CD14-positive monocyte (primary cell): ENCODE measurements around the gene FBXL4. TPM values are rescaled to one million over a fixed set of nuclear protein-coding genes. Genes with fewer than 3 reads are reported as not detected.
A peak's percentile ranks its signal among the peaks of the same experiment; 100 is the strongest.

Experiments used
- DNase-seq, 3 donors: peaks; one replicate each; pipeline ENCODE4 v3.0.0-alpha.2; 2011 to 2022
- H2AFZ ChIP-seq: 2 replicates; pipeline ENCODE4 v1.6.0; 2012; ENCODE audit warnings: mild to moderate bottlenecking, low read depth, low read length, inconsistent platforms; ENCODE audit not compliant: insufficient read depth, poor library complexity, severe bottlenecking
- H3K27ac ChIP-seq, 2 donors: 1 replicate in 1 of 2; 2 replicates in 1 of 2; pipeline ENCODE4 v1.5.1; 2012 to 2013; ENCODE audit warnings: low read length in 2 of 2, control low read depth in 1 of 2, inconsistent platforms in 1 of 2, low read depth in 1 of 2, mild to moderate bottlenecking in 1 of 2
- H3K27me3 ChIP-seq, 2 donors: one replicate each; pipeline versions ENCODE4 v1.6.0 to v1.6.1; 2011 to 2013; ENCODE audit warnings: low read length in 2 of 2; ENCODE audit not compliant: control insufficient read depth in 2 of 2, insufficient read depth in 2 of 2
- H3K36me3 ChIP-seq, 2 donors: replicated peaks in 1 of 2; 1 replicate in 1 of 2; 2 replicates in 1 of 2; pipeline versions ENCODE4 v1.5.1 to v1.6.1; 2012 to 2013; ENCODE audit warnings: low read length in 2 of 2, control low read depth in 1 of 2, inconsistent platforms in 1 of 2, mild to moderate bottlenecking in 1 of 2; ENCODE audit not compliant: insufficient read depth in 2 of 2, control insufficient read depth in 1 of 2
- H3K4me1 ChIP-seq, 2 donors: 1 replicate in 1 of 2; 2 replicates in 1 of 2; pipeline versions ENCODE4 v1.5.1 to v1.6.1; 2012 to 2013; ENCODE audit warnings: low read length in 2 of 2, control low read depth in 1 of 2, inconsistent platforms in 1 of 2, mild to moderate bottlenecking in 1 of 2, moderate library complexity in 1 of 2; ENCODE audit not compliant: insufficient read depth in 2 of 2, control insufficient read depth in 1 of 2
- H3K4me2 ChIP-seq: replicated peaks from 2 replicates; pipeline ENCODE3; 2012; ENCODE audit warnings: low read length, moderate library complexity, mild to moderate bottlenecking; ENCODE audit not compliant: poor library complexity, severe bottlenecking; ENCODE audit errors: extremely low read depth
- H3K4me3 ChIP-seq, 3 experiments: fragments of 200-600 bp in 1 of 3; sonication (generic) in 1 of 3; replicated peaks in 1 of 3; 1 replicate in 2 of 3; 2 replicates in 1 of 3; pipeline ENCODE4 v1.5.1; 2011 to 2013; ENCODE audit warnings: low read length in 3 of 3, mild to moderate bottlenecking in 3 of 3, control low read depth in 2 of 3, low read depth in 2 of 3, inconsistent platforms in 1 of 3, moderate library complexity in 1 of 3
- H3K79me2 ChIP-seq: 2 replicates; pipeline ENCODE4 v1.6.0; 2012; ENCODE audit warnings: mild to moderate bottlenecking, control low read depth, inconsistent platforms, low read length, moderate library complexity; ENCODE audit not compliant: insufficient read depth
- H3K9ac ChIP-seq: 2 replicates; pipeline ENCODE4 v1.6.0; 2017; ENCODE audit warnings: low read length, mild to moderate bottlenecking; ENCODE audit not compliant: insufficient read depth, poor library complexity, severe bottlenecking
- H3K9me3 ChIP-seq, 2 donors: replicated peaks in 1 of 2; 1 replicate in 1 of 2; 2 replicates in 1 of 2; pipeline versions ENCODE4 v1.5.1 to v1.6.1; 2012 to 2013; ENCODE audit warnings: low read length in 2 of 2, control low read depth in 1 of 2; ENCODE audit not compliant: control insufficient read depth in 1 of 2, insufficient read depth in 1 of 2
- H4K20me1 ChIP-seq: 2 replicates; pipeline ENCODE4 v1.6.0; 2012; ENCODE audit warnings: mild to moderate bottlenecking, low read length, control low read depth, moderate library complexity; ENCODE audit not compliant: insufficient read depth
- H3K27ac Mint-ChIP-seq, 7 donors: one replicate each; pipeline ENCODE4 v1.8.0; 2020; ENCODE audit warnings: mild to moderate bottlenecking in 7 of 7, mixed read lengths in 7 of 7, moderate library complexity in 6 of 7, inconsistent platforms in 2 of 7
- H3K27me3 Mint-ChIP-seq, 3 donors: one replicate each; pipeline ENCODE4 v1.8.0; 2021 to 2022; ENCODE audit warnings: low read depth in 3 of 3, mild to moderate bottlenecking in 3 of 3, mixed read lengths in 3 of 3, moderate library complexity in 3 of 3, inconsistent platforms in 1 of 3
- H3K36me3 Mint-ChIP-seq, 2 donors: one replicate each; pipeline ENCODE4 v1.8.0; 2020; ENCODE audit warnings: mixed read lengths in 2 of 2, inconsistent platforms in 1 of 2, mild to moderate bottlenecking in 1 of 2
- H3K4me1 Mint-ChIP-seq: one replicate; pipeline ENCODE4 v1.8.0; 2020; ENCODE audit warnings: mild to moderate bottlenecking, mixed read lengths
- H3K4me3 Mint-ChIP-seq, 2 donors: one replicate each; pipeline ENCODE4 v1.8.0; 2020; ENCODE audit warnings: mild to moderate bottlenecking in 2 of 2, mixed read lengths in 2 of 2, moderate library complexity in 1 of 2
- H3K9me3 Mint-ChIP-seq, 7 donors: one replicate each; pipeline ENCODE4 v1.8.0; 2020 to 2022; ENCODE audit warnings: mixed read lengths in 7 of 7, mild to moderate bottlenecking in 6 of 7, moderate library complexity in 6 of 7, inconsistent platforms in 2 of 7
- WGBS: methylation state at CpG from one replicate; pipeline ENCODE4 v1.1.5; 2013; ENCODE audit warnings: missing lambda C conversion rate; ENCODE audit not compliant: insufficient coverage; 5-methylcytosine and 5-hydroxymethylcytosine counted together
- intact Hi-C, 2 donors: fragments of 100-400 bp; cut with micrococcal nuclease; formaldehyde crosslinking; loops; one replicate each; pipeline versions ENCODE4 v1.15.0 to v1.15.1; 2023
- polyA plus RNA-seq, 3 donors: library from polyadenylated mRNA; depleted of rRNA in 1 of 3; unstranded in 2 of 3; stranded (reverse) in 1 of 3; fragments of 300-500 nt in 2 of 3; fragments of >200 nt in 1 of 3; fragmentation: Illumina TruSeq in 2 of 3; gene quantifications; 1 replicate in 2 of 3; 2 replicates in 1 of 3; pipeline ENCODE4 v1.2.3, GENCODE V29; 2012 to 2021
- TF ChIP-seq, protein P1 (sequence below): fragments of 200-600 bp; IDR thresholded peaks from one replicate; pipeline ENCODE4 v1.8.0; 2022; ENCODE audit warnings: antibody characterized with exemption, mild to moderate bottlenecking

Gene FBXL4
- polyA plus RNA-seq, 3 donors = 5.7 to 10.9 (median 8.6) TPM

DNA sequence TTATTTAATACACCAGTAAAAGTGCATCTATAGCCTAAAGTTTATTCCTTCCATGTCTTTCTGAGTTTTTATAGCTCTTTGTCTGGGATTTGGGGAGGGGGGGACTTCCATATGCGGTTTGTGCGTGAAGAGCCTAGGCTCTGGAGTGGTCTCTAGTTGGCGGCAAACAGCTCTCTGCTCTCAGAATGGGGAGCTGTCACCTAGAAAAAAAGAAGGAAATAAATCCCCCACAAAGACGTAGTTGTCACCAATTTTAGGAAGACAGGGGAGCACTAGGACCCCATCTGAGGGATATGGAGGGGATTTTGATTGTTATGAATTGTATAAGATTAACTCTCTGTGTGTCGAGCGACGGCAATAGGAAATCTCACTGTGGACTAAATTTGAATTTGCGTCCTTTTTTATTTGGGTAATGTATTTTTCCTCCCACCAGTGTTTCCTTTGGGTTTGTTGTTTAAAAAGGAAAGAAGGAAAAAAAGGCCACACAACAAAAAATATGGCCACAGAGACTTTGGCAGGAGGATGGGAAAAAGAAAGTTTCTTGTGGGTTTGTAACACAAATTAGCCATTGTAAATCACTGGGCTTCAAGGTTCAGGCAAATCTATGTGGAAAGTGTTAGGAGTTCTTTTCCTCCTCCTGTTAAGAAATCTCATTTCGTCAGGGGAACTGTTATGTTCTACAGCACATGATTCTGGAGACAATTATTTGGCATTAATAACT lies 106.0 kb downstream of the FBXL4 start:
- DNase-seq = no peak
- H3K79me2 ChIP-seq = no peaks in the 10 kb centered on the region
- no peaks in the 10 kb centered on the region for H3K36me3 ChIP-seq
- peaks cover 2 to 30% of the 10 kb centered on the region in 2 donors for H3K9me3 ChIP-seq
- no CpG with 5 or more reads among the region's 9 CpGs for WGBS
- peaks cover 94 to 97% (median 94%) of the 10 kb centered on the region in 3 donors for H3K27me3 Mint-ChIP-seq
- no peaks in the 10 kb centered on the region for H4K20me1 ChIP-seq
- peaks cover 3 to 8% of the 10 kb centered on the region in 2 donors for H3K4me1 ChIP-seq
- H3K27ac Mint-ChIP-seq = no peak overlapping the region
- intact Hi-C loops = no loop called here
- peaks cover 98 to 99% of the 10 kb centered on the region in 2 donors for H3K27me3 ChIP-seq
- H3K27ac ChIP-seq = no peak overlapping the region
- TF ChIP-seq, protein P1, sequence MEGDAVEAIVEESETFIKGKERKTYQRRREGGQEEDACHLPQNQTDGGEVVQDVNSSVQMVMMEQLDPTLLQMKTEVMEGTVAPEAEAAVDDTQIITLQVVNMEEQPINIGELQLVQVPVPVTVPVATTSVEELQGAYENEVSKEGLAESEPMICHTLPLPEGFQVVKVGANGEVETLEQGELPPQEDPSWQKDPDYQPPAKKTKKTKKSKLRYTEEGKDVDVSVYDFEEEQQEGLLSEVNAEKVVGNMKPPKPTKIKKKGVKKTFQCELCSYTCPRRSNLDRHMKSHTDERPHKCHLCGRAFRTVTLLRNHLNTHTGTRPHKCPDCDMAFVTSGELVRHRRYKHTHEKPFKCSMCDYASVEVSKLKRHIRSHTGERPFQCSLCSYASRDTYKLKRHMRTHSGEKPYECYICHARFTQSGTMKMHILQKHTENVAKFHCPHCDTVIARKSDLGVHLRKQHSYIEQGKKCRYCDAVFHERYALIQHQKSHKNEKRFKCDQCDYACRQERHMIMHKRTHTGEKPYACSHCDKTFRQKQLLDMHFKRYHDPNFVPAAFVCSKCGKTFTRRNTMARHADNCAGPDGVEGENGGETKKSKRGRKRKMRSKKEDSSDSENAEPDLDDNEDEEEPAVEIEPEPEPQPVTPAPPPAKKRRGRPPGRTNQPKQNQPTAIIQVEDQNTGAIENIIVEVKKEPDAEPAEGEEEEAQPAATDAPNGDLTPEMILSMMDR = no peak
- H3K4me3 Mint-ChIP-seq = peak overlapping the region in 1 of 2 donors; percentile 76
- no peak overlapping the region for H3K4me3 ChIP-seq
- H3K4me2 ChIP-seq = no peak overlapping the region
- H2AFZ ChIP-seq = no peak overlapping the region
- peaks cover 0 to 19% (median 12%) of the 10 kb centered on the region in 7 donors for H3K9me3 Mint-ChIP-seq
- peaks cover 15% of the 10 kb centered on the region for H3K4me1 Mint-ChIP-seq
- H3K9ac ChIP-seq = no peak overlapping the region
- H3K36me3 Mint-ChIP-seq = peaks cover 0 to 13% of the 10 kb centered on the region in 2 donors

DNA sequence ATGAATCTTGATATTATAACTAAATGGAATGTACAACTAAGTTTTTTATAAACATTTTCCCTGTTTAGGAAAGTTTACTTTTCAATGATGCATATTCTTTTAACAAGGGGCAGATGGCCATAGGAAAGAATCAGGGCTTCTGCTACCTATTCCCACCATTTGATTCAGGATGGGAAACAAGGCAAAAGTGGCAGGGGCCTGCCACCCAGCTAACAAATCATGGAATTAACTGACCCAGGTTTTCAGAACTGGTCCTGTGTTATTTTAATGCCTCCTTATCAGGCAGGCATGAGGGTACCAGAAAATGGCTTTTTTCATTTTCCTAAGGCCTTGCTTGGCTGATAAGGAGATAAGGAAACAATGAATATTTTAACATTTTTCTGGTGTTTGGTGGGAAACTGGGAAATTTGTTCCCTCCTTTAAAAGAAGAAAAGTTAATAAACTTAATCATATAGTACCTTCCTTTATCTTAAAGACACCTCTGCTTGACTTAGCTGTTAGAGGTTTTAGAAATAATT lies 106.7 kb downstream of the FBXL4 start:
- H3K9me3 ChIP-seq = peaks cover 3 to 38% of the 10 kb centered on the region in 2 donors
- peaks cover 94 to 97% (median 94%) of the 10 kb centered on the region in 3 donors for H3K27me3 Mint-ChIP-seq
- H3K79me2 ChIP-seq = no peaks in the 10 kb centered on the region
- H3K4me3 Mint-ChIP-seq = peak overlapping the region in 1 of 2 donors; percentile 72
- peaks cover 3 to 8% of the 10 kb centered on the region in 2 donors for H3K4me1 ChIP-seq
- H3K9me3 Mint-ChIP-seq = peaks cover 0 to 23% (median 12%) of the 10 kb centered on the region in 7 donors
- DNase-seq = no peak
- peaks cover 20% of the 10 kb centered on the region for H3K4me1 Mint-ChIP-seq
- H3K4me2 ChIP-seq = no peak overlapping the region
- peaks cover 98 to 99% of the 10 kb centered on the region in 2 donors for H3K27me3 ChIP-seq
- no peaks in the 10 kb centered on the region for H3K36me3 ChIP-seq
- no peak overlapping the region for H3K9ac ChIP-seq
- no peak overlapping the region for H3K4me3 ChIP-seq
- no peak overlapping the region for H3K27ac ChIP-seq
- no peak overlapping the region for H3K27ac Mint-ChIP-seq
- TF ChIP-seq, protein P1 = no peak
- H2AFZ ChIP-seq = no peak overlapping the region
- no peaks in the 10 kb centered on the region for H4K20me1 ChIP-seq
- H3K36me3 Mint-ChIP-seq = peaks cover 0 to 15% of the 10 kb centered on the region in 2 donors
- intact Hi-C loops = no loop called here
